Measurements from ENCODE around the gene MCC.

MCC gene

GRCh38 chr5:113302120-113302519 lies 186.1 kb downstream of the MCC start:
- DNase-seq, result no peak

GRCh38 chr5:113299591-113299990 lies 188.7 kb downstream of the MCC start:
- DNase-seq, result no peak

- no peak for DNase-seq
Observed at GRCh38 chr5:113296676-113297075, 191.6 kb downstream of the MCC start.

GRCh38 chr5:113295111-113295539 lies 193.1 kb downstream of the MCC start:
- no peak for DNase-seq

GRCh38 chr5:113294311-113295110 lies 193.7 kb downstream of the MCC start:
- peak; percentile 88 for DNase-seq

- DNase-seq, result no peak
Observed at GRCh38 chr5:113293975-113294310, 194.3 kb downstream of the MCC start.

- DNase-seq, result peak; percentile 50
Observed at GRCh38 chr5:113293068-113293974, 194.9 kb downstream of the MCC start.

GRCh38 chr5:113292462-113292861 lies 195.8 kb downstream of the MCC start:
- peak; percentile 12 for DNase-seq

- DNase-seq, result no peak
Observed at GRCh38 chr5:113283558-113283957, 204.7 kb downstream of the MCC start.

GRCh38 chr5:113282472-113282871 lies 205.8 kb downstream of the MCC start:
- no peak for DNase-seq

- DNase-seq, result no peak
Observed at GRCh38 chr5:113281194-113281593, 207.1 kb downstream of the MCC start.

GRCh38 chr5:113280541-113280940 lies 207.7 kb downstream of the MCC start:
- no peak for DNase-seq

GRCh38 chr5:113278976-113279375 lies 209.3 kb downstream of the MCC start:
- no peak for DNase-seq

- DNase-seq, result no peak
Observed at GRCh38 chr5:113276493-113276892, 211.8 kb downstream of the MCC start.

GRCh38 chr5:113276001-113276400 lies 212.3 kb downstream of the MCC start:
- no peak for DNase-seq

GRCh38 chr5:113274836-113275414 lies 213.3 kb downstream of the MCC start:
- peak; percentile 53 for DNase-seq

GRCh38 chr5:113273948-113274347 lies 214.3 kb downstream of the MCC start:
- DNase-seq, result no peak

- DNase-seq, result no peak
Observed at GRCh38 chr5:113271745-113272454, 216.4 kb downstream of the MCC start.

GRCh38 chr5:113271015-113271414 lies 217.2 kb downstream of the MCC start:
- no peak for DNase-seq

GRCh38 chr5:113270086-113270485 lies 218.2 kb downstream of the MCC start:
- no peak for DNase-seq

GRCh38 chr5:113269023-113269997 lies 218.9 kb downstream of the MCC start:
- no peak for DNase-seq

- DNase-seq, result no peak
Observed at GRCh38 chr5:113268232-113268631, 220.0 kb downstream of the MCC start.

Data from retina (tissue), 1 donor.